HG03280 (cell line): ENCODE data around the gene CEACAM16.
"Not testable (repeated sequence)": the region's sequence is repeated elsewhere in the genome, so short reads cannot be mapped to it uniquely, and the experiment has no call there.

Source experiments
- ATAC-seq: cut with Tn5 transposase; IDR thresholded peaks from one replicate; pipeline ENCODE4 v1.9.1; 2021; ENCODE audit warnings: mild to moderate bottlenecking, moderate library complexity; ENCODE audit not compliant: unreplicated experiment

The CEACAM16 gene

DNA sequence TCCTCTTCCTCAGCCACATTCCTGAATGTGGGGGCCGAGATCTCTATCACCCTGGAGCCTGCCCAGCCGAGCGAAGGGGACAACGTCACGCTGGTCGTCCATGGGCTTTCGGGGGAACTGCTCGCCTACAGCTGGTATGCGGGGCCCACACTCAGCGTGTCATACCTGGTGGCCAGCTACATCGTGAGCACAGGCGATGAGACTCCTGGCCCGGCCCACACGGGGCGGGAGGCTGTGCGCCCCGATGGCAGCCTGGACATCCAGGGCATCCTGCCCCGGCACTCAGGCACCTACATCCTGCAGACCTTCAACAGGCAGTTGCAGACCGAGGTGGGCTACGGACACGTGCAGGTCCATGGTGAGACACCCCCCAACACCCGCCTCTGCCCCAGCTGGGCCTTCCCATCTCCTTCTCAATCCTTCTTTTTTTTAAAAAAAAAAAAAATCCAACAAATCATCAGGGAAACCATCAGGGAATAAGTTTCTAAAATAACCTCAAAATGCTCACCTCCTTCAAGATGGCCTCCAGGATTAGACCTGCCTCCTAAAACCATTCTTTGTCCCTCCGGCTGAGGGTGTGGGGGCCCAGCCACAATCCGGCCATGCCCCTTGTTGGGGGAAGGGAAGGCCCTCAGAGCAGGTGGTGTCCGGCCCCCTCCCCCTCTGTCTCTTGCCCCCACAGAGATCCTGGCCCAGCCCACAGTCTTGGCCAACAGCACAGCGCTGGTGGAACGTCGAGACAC lies 4.6 kb downstream of the CEACAM16 start:
- no peak for ATAC-seq

GRCh38 chr19:44704982-44705381 lies 6.0 kb downstream of the CEACAM16 start:
- no peak for ATAC-seq

GRCh38 chr19:44705502-44706010 lies 6.6 kb downstream of the CEACAM16 start:
- ATAC-seq, result no peak

GRCh38 chr19:44706506-44707236 lies 7.7 kb downstream of the CEACAM16 start:
- ATAC-seq, result no peak

- ATAC-seq, result no peak
Measured at GRCh38 chr19:44707794-44708193, 8.8 kb downstream of the CEACAM16 start.

- no peak for ATAC-seq
Measured at GRCh38 chr19:44708940-44709339, 10.0 kb downstream of the CEACAM16 start.

GRCh38 chr19:44709434-44710266 lies 10.7 kb downstream of the CEACAM16 start:
- ATAC-seq, result not testable (repeated sequence)

DNA sequence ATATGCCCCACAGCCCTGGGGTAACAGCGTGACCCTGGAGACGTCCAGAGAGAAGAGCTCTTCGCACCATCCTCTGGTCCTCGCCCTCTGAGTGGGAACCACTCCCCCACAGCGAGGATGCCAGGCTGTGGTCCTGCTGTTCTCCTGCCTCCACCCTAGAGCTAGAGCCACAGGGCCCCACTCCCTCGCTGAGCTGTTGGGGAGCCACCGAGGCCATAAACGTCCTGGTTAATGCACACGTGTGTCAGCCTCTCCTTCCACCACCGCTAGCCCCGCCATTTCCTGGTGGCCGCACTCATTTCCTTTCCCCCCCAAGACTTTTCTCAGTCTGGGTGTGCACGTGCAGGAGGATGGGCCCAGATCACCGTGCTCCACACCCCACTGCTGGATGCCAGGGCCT lies 11.5 kb downstream of the CEACAM16 start:
- ATAC-seq, result no peak

DNA sequence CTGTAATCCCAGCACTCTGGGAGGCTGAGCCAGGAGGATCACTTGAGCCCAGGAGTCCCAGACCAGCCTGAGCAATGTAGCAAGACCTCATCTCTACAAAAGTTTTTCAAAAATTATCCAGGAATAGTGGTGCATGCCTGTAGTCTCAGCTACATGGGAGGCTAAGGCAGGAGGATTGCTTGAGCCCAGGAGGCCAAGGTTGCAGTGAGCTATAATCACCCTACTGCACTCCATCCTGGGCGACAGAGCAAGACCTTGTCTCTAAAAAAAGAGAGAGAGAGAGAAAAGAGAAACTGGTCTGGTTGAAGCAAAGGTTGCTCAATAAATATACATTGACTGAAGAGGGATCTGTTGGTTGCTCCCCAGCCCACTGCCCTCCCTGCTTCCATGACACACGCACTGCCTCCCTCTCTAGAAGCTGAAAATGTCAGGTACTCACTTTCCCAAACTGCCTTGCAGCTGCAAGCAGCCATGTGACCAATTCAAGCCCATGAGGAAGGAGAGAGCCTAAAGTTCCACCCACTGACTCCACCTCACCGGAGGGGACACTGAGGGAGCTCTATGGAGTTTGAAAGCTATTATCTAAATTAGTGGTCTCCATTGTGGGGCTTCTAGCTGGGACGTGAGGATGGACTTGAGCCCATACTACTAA lies 14.0 kb downstream of the CEACAM16 start:
- ATAC-seq, result no peak

DNA sequence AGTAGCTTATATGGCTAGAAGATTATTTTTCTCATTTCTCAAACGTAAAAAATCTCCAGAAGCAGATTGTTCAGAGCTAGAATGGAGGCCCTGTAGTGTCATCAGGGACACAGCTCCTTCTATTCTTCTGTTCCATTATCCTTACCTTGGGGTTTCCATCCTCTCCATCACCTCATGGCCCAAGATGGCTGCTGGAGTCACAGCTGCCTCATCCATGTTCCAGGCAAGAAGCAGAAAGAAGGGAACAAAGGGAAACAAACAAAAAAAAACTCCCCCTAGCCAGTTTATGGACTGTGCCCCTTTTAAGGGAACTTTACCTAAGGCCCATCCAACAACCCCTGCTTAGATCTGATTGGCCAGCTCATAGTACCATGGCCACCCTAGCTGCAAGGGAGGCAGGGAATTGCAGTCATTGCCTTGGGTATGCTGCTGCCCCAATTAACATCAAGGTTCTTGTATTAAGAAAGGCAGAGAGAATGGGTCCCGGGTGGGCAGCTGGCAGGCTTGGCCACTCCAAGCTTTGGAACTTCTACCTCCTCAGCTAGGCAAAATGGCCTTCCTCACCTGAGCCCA lies 15.7 kb downstream of the CEACAM16 start:
- no peak for ATAC-seq

DNA sequence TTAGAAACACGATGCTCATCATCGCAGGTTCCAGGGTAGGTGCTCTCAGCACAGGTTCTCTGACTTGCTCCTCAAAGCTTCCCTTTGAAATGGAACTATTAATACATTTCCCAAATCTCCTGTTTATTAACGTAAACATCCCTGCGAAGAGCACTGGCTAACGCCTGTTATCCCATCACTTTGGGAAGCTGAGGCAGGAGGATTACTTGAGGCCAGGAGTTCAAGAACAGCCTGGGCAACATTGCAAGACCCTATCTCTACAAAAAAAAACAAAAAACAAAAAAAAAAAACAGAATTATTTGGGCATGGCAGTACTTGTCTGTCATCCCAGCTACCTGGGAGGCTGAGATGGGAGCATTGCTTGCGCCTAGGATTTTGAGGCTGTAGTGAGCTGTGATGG lies 18.7 kb downstream of the CEACAM16 start:
- no peak for ATAC-seq

DNA sequence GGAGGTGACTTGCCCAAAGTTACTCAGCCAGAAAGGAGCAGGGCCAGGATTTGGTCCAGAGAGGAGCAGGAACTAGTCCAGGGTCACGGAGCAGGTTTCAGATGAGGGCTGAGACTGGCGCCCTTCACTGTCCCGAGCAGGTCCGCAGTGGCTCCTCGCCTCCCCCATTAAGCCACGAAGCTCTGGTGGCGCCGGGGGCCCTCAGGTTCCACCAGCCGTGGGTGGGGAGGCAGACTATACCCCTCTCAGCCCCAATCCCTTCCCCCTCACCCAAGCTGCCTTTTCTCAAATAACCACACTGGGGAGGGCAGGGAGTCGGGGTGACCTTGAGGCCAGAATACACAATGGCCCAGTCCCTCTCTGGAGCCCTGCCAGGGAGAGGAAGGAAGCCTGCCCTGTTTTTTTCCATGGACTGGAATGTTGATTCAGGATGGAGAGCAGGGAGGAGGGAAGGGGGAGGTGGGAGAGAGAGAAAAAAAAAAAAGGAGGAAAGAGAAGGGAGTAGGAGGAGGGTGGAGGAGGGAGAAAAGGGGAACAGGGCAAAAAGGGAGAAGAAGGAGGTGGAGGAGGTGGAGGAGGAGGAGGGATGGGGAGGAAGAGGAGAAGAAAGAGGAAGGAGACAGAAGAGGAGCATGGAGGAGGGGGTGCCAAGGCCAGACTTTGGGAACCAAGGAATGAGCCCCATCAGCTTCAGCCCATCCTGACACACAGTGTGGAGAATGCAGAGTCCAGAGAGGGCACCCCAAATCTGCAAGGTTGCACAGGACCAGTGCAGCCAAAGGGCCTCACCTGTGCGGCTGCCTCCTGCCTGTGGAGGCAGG lies 19.7 kb downstream of the CEACAM16 start:
- ATAC-seq, result no peak

GRCh38 chr19:44719262-44719701 lies 20.3 kb downstream of the CEACAM16 start:
- no peak for ATAC-seq

- ATAC-seq, result not testable (repeated sequence)
Measured at GRCh38 chr19:44720396-44720795, 21.4 kb downstream of the CEACAM16 start.

GRCh38 chr19:44720945-44721344 lies 22.0 kb downstream of the CEACAM16 start:
- no peak for ATAC-seq

- ATAC-seq, result not testable (repeated sequence)
Measured at GRCh38 chr19:44721369-44721768, 22.4 kb downstream of the CEACAM16 start.

- no peak for ATAC-seq
Measured at GRCh38 chr19:44722131-44723121, 23.5 kb downstream of the CEACAM16 start.

- peak; percentile 38 for ATAC-seq
Measured at GRCh38 chr19:44723299-44723951, 24.5 kb downstream of the CEACAM16 start.
